ENCODE results near the gene TAS2R5. TPM values are rescaled to one million over a fixed set of nuclear protein-coding genes. Genes with fewer than 3 reads are reported as not detected.

The TAS2R5 gene
- total and polyA plus RNA-seq, 8 donors: 0.79 to 11.4 (median 9.0) TPM

- Histone ChIP-seq H3K9me3 (no peaks in the 10 kb centered on the region), H3K27me3 (no peaks in the 10 kb centered on the region), H3K36me3 (no peaks in the 10 kb centered on the region), H3K27ac (no peak overlapping the region), H3K4me1 (no peaks in the 10 kb centered on the region), H3K4me3 (no peak overlapping the region)
- DNase-seq (no peak), ATAC-seq (no peak)
- intact Hi-C loops (cut with DNase I): no loop called here
- TF ChIP-seq CTCF (IDR thresholded peaks at IDR 0.05): no peak
Measured at GRCh38 chr7:141837683-141838082, 47.7 kb downstream of the TAS2R5 start.

GRCh38 chr7:141838581-141838980 is 48.6 kb downstream of the TAS2R5 start:
- TF ChIP-seq CTCF (IDR thresholded peaks at IDR 0.05): no peak
- no peak overlapping the region for H3K27ac ChIP-seq
- H3K9me3 ChIP-seq: no peaks in the 10 kb centered on the region
- no peaks in the 10 kb centered on the region for H3K4me1 ChIP-seq
- no peaks in the 10 kb centered on the region for H3K36me3 ChIP-seq
- H3K27me3 ChIP-seq: no peaks in the 10 kb centered on the region
- ATAC-seq (no peak), DNase-seq (no peak)
- H3K4me3 ChIP-seq: no peak overlapping the region
- intact Hi-C loops (cut with DNase I): no loop called here

GRCh38 chr7:141839256-141839655 is 49.2 kb downstream of the TAS2R5 start:
- Histone ChIP-seq H3K4me1 (no peaks in the 10 kb centered on the region), H3K27ac (no peak overlapping the region), H3K4me3 (no peak overlapping the region), H3K9me3 (no peaks in the 10 kb centered on the region), H3K36me3 (no peaks in the 10 kb centered on the region), H3K27me3 (no peaks in the 10 kb centered on the region)
- DNase-seq (no peak), ATAC-seq (no peak)
- intact Hi-C loops (cut with DNase I): no loop called here
- no peak for TF ChIP-seq CTCF (IDR thresholded peaks at IDR 0.05)

- no peak for TF ChIP-seq CTCF (IDR thresholded peaks at IDR 0.05)
- no peak for ATAC-seq
- Histone ChIP-seq H3K4me1 (no peaks in the 10 kb centered on the region), H3K36me3 (no peaks in the 10 kb centered on the region), H3K4me3 (no peak overlapping the region), H3K27me3 (no peaks in the 10 kb centered on the region), H3K27ac (no peak overlapping the region), H3K9me3 (no peaks in the 10 kb centered on the region)
- intact Hi-C loops (cut with DNase I): loop anchor here in 1 of 2 donors (10.0 kb wide), 1 partner anchor 426 kb away; no protein-coding TSS in a partner anchor
- DNase-seq: no peak
Measured at GRCh38 chr7:141840708-141841107, 50.7 kb downstream of the TAS2R5 start.

Other genes with a start within 250 kb of the TAS2R5 start
- 10 to 100 TPM; 24.4 to 29.0 TPM for gene AGK, start 238.8 kb upstream of the TAS2R5 start, total RNA-seq
- 10 to 100 TPM; 35.2 to 40.6 (median 38.2) TPM for gene AGK, start 238.8 kb upstream of the TAS2R5 start, polyA plus RNA-seq (ENCODE audit: insufficient read length in 6 of 6)
- 10 to 100 TPM; 20.4 to 28.9 TPM for gene DENND11, start 88.1 kb upstream of the TAS2R5 start, total RNA-seq
- 10 to 100 TPM; 39.6 to 48.7 (median 43.0) TPM for gene DENND11, start 88.1 kb upstream of the TAS2R5 start, polyA plus RNA-seq (ENCODE audit: insufficient read length in 6 of 6)
- gene WEE2, start 81.9 kb upstream of the TAS2R5 start, total RNA-seq: not detected
- under 1 TPM; 0.23 to 0.64 (median 0.44) TPM for gene WEE2, start 81.9 kb upstream of the TAS2R5 start, polyA plus RNA-seq (ENCODE audit: insufficient read length in 6 of 6)
- gene SSBP1, start 51.9 kb upstream of the TAS2R5 start, total RNA-seq: 10 to 100 TPM; 71.6 to 96.2 TPM
- gene SSBP1, start 51.9 kb upstream of the TAS2R5 start, polyA plus RNA-seq (ENCODE audit: insufficient read length in 6 of 6): 100 to 1,000 TPM; 117 to 130 (median 120) TPM
- gene TAS2R3, start 26.1 kb upstream of the TAS2R5 start, total RNA-seq: 1 to 10 TPM in 1 of 2 donors, under 1 TPM in 1; 0.82 to 2.7 TPM
- 1 to 10 TPM in 5 of 6 donors, under 1 TPM in 1; 0.35 to 2.9 (median 2.3) TPM for gene TAS2R3, start 26.1 kb upstream of the TAS2R5 start, polyA plus RNA-seq (ENCODE audit: insufficient read length in 6 of 6)
- gene TAS2R4, start 13.5 kb upstream of the TAS2R5 start, total RNA-seq: 1 to 10 TPM in 1 of 2 donors, under 1 TPM in 1; 0.99 to 1.1 TPM
- 1 to 10 TPM; 4.6 to 6.3 (median 5.5) TPM for gene TAS2R4, start 13.5 kb upstream of the TAS2R5 start, polyA plus RNA-seq (ENCODE audit: insufficient read length in 6 of 6)
- gene PRSS37, start 51.3 kb downstream of the TAS2R5 start, total RNA-seq: not detected
- gene PRSS37, start 51.3 kb downstream of the TAS2R5 start, polyA plus RNA-seq (ENCODE audit: insufficient read length in 6 of 6): 1 to 10 TPM in 1 of 6 donors, under 1 TPM in 5; 0.34 to 1.5 (median 0.61) TPM
- not detected for gene OR9A4, start 126.2 kb downstream of the TAS2R5 start, total RNA-seq
- not detected for gene OR9A4, start 126.2 kb downstream of the TAS2R5 start, polyA plus RNA-seq (ENCODE audit: insufficient read length in 6 of 6)
- 10 to 100 TPM in 1 of 2 donors, 1 to 10 TPM in 1; 7.7 to 12.6 TPM for gene CLEC5A, start 156.8 kb downstream of the TAS2R5 start, total RNA-seq
- 1 to 10 TPM in 2 of 6 donors, under 1 TPM in 4; 0.29 to 1.3 (median 0.66) TPM for gene CLEC5A, start 156.8 kb downstream of the TAS2R5 start, polyA plus RNA-seq (ENCODE audit: insufficient read length in 6 of 6)
- gene TAS2R38, start 183.6 kb downstream of the TAS2R5 start, total RNA-seq: not detected
- not detected for gene TAS2R38, start 183.6 kb downstream of the TAS2R5 start, polyA plus RNA-seq (ENCODE audit: insufficient read length in 6 of 6)
- 10 to 100 TPM in 1 of 2 donors, 1 to 10 TPM in 1; 1.6 to 36.5 TPM for gene MGAM, start 205.7 kb downstream of the TAS2R5 start, total RNA-seq
- 1 to 10 TPM in 3 of 6 donors, under 1 TPM in 3; 0.31 to 1.1 (median 0.98) TPM for gene MGAM, start 205.7 kb downstream of the TAS2R5 start, polyA plus RNA-seq (ENCODE audit: insufficient read length in 6 of 6)